Measurements from ENCODE around the gene TAPBP.
"Not testable (repeated sequence)": the region's sequence is repeated elsewhere in the genome, so short reads cannot be mapped to it uniquely, and the experiment has no call there.

The TAPBP gene

DNA sequence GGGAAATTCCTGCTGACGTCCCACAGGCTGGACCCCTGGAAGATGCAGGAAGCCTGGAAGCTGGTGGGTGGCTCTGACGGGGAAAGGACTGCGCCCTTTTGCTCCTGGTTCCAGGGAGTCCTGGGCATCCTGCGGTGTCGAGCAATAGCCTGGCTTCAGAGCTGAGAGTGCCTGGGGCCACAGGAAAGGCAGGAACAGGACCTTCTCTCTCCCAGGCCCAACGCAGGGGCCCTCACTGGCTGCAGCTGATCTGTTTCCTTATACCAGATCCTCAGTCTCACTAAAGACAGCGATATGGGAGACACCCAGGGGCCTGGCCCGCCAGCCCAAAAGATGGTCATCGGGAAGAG lies 35.5 kb downstream of the TAPBP start:
- no peak overlapping the region for H3K4me3 ChIP-seq (replicated peaks; ENCODE audit: low read depth, low read length)
- DNase-seq (ENCODE audit: low read depth), result no peak
- TF ChIP-seq, protein P1, sequence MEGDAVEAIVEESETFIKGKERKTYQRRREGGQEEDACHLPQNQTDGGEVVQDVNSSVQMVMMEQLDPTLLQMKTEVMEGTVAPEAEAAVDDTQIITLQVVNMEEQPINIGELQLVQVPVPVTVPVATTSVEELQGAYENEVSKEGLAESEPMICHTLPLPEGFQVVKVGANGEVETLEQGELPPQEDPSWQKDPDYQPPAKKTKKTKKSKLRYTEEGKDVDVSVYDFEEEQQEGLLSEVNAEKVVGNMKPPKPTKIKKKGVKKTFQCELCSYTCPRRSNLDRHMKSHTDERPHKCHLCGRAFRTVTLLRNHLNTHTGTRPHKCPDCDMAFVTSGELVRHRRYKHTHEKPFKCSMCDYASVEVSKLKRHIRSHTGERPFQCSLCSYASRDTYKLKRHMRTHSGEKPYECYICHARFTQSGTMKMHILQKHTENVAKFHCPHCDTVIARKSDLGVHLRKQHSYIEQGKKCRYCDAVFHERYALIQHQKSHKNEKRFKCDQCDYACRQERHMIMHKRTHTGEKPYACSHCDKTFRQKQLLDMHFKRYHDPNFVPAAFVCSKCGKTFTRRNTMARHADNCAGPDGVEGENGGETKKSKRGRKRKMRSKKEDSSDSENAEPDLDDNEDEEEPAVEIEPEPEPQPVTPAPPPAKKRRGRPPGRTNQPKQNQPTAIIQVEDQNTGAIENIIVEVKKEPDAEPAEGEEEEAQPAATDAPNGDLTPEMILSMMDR (IDR thresholded peaks at IDR 0.05; ENCODE audit: low read length, missing control alignments), result no peak

DNA sequence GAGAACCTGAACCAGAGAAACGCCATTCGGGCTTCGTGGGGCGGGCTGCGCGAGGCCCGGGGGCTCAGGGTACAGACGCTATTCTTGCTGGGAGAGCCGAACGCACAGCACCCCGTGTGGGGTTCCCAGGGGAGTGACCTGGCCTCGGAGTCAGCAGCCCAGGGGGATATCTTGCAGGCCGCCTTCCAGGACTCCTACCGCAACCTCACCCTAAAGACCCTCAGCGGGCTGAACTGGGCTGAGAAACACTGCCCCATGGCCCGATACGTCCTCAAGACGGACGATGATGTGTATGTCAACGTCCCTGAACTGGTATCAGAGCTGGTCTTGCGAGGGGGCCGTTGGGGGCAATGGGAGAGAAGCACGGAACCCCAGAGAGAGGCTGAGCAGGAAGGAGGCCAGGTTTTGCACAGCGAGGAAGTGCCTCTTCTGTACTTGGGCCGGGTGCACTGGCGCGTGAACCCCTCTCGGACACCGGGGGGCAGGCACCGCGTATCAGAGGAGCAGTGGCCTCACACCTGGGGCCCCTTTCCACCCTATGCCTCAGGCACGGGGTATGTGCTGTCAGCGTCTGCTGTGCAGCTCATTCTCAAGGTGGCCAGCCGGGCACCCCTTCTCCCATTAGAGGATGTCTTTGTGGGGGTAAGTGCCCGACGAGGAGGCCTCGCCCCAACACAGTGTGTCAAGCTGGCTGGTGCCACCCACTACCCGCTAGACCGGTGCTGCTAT lies 36.1 kb downstream of the TAPBP start:
- no peak for DNase-seq (ENCODE audit: low read depth)
- TF ChIP-seq, protein P1 (IDR thresholded peaks at IDR 0.05; ENCODE audit: low read length, missing control alignments), result no peak
- peak overlapping the region; percentile 56 for H3K4me3 ChIP-seq (replicated peaks; ENCODE audit: low read depth, low read length)

DNA sequence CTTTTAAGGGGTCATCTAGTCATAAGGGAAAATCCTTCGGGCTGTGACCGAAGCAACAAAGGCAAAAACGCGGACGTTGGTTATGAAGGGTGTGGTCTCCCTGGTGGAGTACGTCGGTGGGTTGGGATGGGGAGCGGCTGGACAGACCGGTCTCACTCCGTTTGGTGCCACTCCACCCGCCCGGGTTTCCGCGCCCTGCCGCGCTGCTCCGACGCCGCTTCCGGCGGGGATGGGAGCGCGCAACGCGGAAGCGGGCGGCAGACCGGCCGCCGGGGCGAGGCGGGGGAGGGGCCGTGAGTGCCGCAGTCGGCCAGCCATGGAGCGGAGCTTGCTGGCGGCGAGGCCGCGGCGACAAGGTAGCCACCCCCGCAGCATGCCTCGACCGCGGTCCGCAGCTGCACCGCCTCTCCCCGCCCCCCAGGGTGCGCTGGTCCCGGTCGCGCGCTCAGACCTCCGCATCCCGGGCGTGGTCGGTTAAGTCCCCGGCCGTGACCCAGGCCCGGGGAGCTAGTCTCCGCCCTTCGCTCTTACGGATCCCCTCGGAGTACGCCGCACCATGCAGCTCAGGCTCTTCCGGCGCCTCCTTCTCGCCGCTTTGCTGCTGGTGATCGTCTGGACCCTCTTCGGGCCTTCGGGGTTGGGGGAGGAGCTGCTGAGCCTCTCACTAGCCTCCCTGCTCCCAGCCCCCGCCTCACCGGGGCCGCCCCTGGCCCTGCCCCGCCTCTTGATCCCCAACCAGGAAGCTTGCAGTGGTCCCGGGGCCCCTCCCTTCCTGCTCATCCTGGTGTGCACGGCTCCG lies 36.8 kb downstream of the TAPBP start, which contains the start of gene B3GALT4:
B3GALT4 (plus strand) TSS at position 260 of the 799 bp plus-strand sequence; CDS start at position 557, 297 bp downstream.
- peak within 1 kb of the TSS; percentile 56 for H3K4me3 ChIP-seq (replicated peaks; ENCODE audit: low read depth, low read length)
- TF ChIP-seq, protein P1 (IDR thresholded peaks at IDR 0.05; ENCODE audit: low read length, missing control alignments), result peak; percentile 16

DNA sequence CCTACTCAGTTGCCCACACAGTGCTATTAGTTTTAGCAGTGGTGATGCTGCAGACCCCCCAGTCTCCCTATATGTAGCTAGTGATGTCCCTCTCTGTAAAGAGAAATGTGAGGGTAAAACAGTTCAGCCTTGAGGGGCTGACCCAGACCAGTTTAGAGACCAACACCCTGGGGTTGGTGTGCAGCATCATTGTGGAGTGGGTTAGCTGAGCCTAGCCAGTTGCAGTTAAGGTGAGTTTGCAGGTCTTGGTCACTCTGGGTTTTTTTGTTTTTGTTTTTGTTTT lies 37.4 kb downstream of the TAPBP start:
- peak overlapping the region; percentile 56 for H3K4me3 ChIP-seq (replicated peaks; ENCODE audit: low read depth, low read length)
- no peak for DNase-seq (ENCODE audit: low read depth)
- TF ChIP-seq, protein P1 (IDR thresholded peaks at IDR 0.05; ENCODE audit: low read length, missing control alignments), result no peak

More for the DNA sequence above, 36.8 kb downstream of the TAPBP start, which contains the start of gene B3GALT4:
- peak; percentile 60 for DNase-seq (ENCODE audit: low read depth)

DNA sequence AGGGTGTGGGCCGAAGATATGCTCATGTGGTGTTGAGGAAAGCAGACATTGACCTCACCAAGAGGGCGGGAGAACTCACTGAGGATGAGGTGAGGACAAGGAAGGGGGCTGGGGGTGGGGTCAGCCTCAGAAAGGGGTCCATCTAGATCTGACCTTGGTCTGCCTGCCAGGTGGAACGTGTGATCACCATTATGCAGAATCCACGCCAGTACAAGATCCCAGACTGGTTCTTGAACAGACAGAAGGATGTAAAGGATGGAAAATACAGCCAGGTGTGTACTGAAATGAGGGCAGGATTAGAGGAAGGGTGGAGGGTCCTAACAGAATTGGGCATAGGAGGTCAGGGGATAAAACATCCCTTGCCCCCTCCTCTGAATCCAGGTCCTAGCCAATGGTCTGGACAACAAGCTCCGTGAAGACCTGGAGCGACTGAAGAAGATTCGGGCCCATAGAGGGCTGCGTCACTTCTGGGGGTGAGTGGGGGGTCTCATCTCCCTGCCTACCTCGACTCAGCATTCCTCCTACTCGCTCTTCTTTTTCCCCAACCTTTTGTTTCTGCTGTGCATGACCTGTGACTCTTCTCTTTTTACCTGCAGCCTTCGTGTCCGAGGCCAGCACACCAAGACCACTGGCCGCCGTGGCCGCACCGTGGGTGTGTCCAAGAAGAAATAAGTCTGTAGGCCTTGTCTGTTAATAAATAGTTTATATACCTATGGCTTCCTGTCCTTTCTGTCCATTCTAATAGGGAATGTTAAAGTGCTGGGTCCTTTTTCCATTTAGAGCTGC lies 37.9 kb downstream of the TAPBP start:
- DNase-seq (ENCODE audit: low read depth), result not testable (repeated sequence)
- peak overlapping the region; percentile 56 for H3K4me3 ChIP-seq (replicated peaks; ENCODE audit: low read depth, low read length)

DNA sequence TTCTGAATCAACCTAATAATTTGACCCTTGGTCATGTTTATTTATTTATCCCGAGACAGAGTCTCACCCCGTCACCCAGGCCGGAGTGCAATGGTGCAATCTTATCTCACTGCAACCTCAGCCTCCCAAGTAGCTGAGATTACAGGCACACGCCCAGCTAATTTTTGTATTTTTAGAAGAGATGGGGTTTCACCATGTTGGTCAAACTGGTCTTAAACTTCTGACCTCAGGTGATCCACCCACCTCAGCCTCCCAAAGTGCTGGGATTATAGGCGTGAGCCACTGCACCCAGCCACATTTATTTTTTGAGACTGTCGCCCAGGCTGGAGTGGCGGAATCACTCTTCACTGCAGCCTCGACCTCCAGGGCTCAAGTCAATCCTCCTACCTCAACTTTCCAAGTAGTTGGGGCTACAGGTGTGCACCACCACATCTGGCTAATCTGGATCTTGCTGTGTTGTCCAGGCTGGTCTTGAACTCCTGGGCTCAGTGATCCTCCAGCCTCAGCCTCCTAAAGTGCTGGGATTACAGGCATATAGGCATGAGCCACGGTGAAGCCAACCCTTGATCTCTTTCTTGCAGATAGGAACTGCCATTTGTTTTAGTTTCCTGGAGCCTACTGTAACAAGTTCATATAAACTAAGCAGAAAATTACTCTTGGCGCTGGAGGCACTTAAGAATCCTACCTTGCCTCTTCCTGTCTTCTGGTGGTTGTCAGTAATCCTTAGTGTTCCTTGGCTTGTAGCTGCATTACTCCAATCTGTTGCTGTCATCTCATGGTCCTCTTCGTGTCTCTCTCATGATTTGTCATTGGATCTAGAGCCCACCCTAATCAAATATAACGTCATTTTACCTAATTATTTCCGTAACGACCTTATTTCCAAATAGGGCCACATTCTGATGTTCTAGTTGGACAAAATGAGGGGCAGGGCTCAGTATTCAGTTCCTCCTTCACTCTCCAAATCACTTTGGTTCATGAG lies 39.7 kb downstream of the TAPBP start:
- DNase-seq (ENCODE audit: low read depth), result no peak
- TF ChIP-seq, protein P1 (IDR thresholded peaks at IDR 0.05; ENCODE audit: low read length, missing control alignments), result no peak
- peak overlapping the region; percentile 100 for H3K4me3 ChIP-seq (replicated peaks; ENCODE audit: low read depth, low read length)
